Fibroblast of gingiva (primary cell): ENCODE measurements around the gene PRDM16.

Experiments used
- DNase-seq: peaks from one replicate; pipeline ENCODE4 v3.0.0-alpha.2; 2011; ENCODE audit warnings: low read depth

The PRDM16 gene

GRCh38 chr1:3323021-3323795 lies 254.2 kb downstream of the PRDM16 start:
- no peak for DNase-seq

DNA sequence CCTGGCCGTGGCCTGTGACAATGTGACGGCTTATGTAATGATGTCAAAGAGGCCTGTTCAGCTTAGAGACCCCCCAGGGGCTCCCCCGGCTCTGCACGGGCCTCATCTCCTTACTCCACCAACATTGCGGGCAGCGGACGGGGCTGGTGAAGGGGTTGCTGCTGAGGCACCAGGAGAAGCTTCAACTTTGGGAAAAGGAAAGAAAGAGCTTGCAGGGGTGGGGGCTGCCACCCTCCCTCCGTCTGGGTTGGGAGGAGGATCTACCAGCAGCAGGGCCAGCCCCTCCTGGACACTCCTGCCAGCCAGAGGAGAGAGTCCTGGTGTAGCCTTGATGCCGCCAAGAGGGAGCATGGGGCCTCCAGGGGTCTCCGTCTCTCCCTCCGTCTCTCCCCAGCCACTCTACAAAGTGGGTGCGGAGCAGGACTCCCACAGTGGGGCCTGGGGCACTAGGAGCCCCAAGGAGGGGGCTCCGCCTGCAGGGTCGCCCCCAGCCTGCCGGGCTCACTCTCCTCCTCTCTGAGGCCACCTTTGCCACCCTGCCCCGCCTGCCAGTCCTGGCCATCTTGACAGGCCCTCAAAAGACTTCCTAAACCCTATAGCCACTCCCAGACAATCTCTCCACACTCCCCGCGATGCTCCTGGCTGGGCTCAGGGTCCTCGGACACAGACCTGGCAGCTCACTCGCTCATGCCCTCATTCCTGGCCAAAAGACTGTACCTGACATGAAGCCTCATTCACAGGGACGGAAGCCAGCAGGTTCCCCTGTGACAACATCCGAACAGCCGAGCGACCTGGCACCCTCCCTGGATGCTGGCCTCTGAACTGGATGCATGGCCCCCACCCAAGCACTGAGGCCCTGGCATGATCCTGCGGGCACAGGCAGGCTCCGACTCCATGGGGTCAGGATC lies 255.0 kb downstream of the PRDM16 start:
- DNase-seq: no peak

DNA sequence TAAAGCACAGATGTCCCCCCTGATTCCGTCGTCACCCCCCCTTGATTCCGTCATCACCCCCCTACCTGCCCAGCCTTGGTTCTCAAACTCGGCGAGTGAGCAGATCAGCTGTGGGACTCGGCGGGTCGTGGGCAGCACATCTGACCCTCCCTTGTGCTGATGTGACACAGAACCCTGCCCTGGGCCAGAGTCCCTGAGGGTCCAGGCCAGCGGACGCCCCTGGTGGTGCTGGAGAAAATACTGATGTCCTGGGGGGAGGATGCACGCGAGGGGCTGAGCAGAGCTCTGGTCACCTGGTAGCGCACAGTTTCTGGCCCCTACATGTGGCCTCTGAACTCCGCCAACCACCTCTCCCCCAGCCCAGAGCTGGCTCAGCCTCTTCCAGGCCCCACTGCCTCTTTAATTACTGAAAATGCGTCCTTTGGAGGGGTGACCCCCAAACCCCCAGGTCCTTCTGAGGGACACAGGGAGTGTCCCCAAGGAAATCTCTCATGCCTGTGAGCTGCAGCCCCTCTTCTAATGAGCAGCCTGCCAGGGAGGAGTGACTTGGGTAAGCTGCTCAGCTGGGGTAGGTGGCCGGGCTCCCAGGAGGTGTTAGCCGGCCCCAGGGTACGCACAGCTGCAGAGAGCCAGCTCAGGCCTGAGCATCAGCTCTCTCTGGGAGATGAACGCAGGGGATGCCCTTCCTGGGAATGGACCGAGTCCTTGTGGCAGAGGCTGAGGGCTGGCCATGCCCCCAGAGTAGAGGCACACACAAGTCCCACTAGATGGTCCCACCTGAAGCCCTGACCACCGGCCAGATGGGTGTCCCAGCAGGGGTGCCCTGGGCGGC lies 255.9 kb downstream of the PRDM16 start:
- DNase-seq: no peak

DNA sequence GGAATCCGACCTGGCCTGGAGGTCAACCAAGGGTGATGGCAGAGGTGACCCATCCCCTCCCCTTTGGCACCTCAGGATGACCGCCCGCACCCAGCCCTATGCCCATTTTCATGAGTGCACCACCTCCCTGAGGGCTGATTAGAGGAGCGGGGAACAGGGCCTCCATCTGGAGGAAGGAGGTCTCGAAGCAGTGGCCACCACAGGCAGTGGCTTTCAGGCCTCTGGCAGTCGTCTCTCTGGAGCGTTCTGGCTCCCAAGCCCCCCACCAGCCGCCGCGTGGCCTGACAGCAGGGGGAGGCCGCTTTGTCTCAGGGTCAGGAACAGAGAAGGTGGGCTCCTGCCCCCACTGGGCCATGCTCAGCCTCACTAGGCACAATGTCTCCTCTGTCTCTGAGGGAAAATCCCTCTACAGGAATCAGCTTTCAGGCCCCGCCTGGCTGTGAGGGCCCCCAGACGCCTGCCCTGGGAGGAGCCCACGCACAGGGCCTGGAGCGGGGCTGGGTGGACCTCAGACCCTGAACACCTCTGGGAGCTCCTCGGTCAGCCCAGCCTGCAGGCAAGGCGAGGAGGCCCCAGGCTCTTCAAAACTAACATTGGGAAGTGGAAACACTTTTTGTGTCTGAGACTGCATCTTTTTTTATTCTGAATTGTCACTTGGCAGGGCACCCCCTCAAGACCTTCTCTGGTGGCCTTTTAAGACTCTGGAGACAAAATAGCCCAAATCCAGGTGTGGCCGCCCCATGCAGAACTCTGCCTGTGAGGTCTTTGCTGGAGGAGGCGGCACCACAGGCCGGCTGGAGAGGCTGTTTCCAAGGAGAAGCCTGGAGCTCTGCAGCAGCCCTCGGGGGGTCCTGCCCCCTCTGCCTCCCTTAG lies 257.7 kb downstream of the PRDM16 start:
- DNase-seq: no peak

DNA sequence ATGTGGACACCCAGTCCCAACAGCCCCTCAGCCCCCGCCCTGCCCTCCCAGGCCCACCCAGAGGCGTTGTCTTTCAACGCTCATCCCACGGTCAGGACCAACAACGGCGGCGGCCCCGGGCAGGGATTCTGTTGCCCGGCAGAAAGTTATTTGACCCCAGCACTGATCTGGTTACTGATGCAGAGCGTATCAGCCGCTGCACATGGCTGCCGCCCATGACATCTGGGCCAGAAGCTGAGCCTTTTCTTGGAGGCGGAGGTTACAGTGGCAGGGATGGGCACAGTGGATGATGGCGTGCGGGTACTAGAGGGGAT lies 258.3 kb downstream of the PRDM16 start:
- DNase-seq: no peak

DNA sequence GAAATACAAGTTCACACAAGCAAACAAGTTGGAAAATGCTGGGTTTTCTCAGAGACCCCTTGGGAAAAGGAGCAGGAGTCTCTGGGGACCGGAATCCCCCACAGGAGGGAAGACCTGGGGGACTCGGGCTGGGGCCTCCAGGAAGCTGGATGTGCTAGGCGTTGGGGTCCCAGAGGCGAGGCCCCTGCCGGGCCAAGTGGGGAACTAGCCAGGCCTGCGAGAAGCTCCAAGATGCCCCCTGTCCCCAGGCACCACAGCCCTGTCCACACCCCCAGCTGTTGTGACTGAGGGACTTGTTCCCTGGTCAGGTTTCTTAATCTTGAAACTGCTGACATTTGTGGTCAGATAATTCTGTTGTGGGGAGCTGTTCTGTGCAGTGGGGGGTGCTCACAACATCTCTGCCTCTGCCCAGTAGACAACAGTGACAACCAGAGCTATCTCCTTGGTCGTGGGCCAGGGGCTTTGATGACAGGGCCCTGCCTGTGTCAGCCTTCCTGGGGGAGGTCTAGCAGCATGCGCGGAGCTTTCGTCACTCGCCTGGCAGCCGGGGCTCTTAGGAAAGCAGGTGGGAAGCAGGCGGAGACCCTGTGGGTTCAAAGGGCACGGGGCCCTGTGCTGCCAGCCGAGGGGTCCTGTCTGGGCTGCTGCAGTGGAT lies 259.1 kb downstream of the PRDM16 start:
- no peak for DNase-seq

- no peak for DNase-seq
Observed at GRCh38 chr1:3329640-3330281, 260.8 kb downstream of the PRDM16 start.

DNA sequence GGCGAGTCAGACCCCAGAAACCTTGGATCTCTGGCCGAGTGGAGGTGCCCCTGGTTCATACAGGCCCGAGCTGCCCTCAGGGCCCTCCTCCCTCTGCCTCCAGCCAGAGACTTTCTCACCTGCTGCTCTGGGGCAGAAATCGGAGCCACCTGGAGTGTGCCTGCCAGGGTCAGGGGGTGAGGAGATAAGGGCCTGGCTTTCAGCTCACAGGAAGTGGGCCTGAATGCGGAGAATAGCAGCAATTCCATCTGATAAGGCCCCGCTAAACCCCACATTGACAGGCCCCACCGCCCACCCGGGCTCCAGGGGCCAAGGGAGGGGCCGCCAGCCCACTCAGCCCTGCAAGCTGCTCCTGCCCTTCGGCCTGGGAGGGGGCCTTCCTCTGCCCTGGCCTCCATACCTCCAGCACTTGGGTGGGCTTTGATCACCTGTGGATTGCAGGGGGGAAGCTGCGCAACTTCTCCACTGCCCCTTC lies 261.8 kb downstream of the PRDM16 start:
- no peak for DNase-seq

DNA sequence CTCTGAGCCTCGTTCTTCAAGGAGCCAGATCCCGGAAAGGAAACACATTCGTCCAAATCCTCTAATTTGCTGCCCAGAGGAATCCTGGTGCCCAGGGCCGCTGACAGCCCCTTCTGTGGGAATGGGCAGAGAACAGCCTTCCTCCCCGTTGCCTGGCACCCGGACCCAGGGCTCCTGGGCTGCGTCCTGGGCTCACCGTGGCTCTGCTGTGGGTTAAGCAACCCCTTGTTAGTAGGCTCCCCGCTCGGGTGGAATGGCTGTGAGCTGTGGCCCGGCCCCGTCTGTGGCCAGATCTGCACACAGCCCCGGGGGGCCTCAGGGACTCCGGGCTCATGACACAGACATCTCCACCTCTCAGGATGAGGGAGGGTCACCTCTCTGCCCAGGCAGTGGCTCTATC lies 262.6 kb downstream of the PRDM16 start:
- no peak for DNase-seq

- no peak for DNase-seq
Observed at GRCh38 chr1:3332043-3332442, 263.0 kb downstream of the PRDM16 start.

GRCh38 chr1:3332662-3333061 lies 263.7 kb downstream of the PRDM16 start:
- DNase-seq: no peak

GRCh38 chr1:3333903-3334302 lies 264.9 kb downstream of the PRDM16 start:
- DNase-seq: no peak

- DNase-seq: no peak
Observed at GRCh38 chr1:3334366-3334765, 265.4 kb downstream of the PRDM16 start.

DNA sequence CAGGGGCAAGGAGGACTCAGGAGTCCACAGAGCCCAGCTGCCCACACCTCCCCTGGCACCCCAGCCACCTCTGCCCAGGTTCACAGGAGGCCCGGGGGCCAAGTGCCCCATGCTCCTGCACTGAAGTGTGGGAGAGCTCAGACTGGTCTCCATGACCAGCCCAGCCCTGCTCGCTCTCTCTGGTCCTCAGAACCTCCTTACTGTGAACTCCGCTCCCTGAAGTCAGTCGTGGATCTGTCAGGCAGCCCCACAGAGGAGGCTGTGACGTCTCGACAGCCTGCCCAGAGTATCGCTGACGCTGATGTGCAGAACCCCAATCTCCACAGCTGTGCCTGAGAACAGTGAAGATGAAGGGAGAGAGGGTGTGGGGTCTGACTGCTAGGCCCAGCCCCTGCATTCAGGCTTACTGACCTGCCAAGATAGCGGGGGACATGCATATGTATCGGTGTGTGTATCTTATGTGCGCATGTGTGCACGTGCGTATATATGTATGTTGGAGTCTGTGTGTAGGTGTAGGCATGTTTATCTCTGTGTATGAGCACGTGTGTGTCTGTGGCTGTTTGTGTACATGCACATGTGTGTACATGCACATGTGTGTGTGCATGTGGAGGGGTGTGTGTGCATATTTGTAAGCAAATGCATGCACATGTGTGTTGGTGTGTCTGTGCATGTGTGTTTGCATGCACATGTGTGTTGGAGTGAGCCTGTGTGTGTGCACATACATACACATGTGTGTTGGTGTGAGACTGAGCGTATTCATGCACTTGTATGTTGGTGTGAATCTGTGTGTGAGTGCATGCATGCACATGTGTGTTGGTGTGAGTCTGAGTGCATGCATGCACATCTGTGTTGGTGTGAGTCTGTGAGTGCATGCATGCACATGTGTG lies 267.0 kb downstream of the PRDM16 start:
- no peak for DNase-seq

GRCh38 chr1:3336641-3337630 lies 267.9 kb downstream of the PRDM16 start:
- DNase-seq: no peak

GRCh38 chr1:3337798-3338724 lies 269.1 kb downstream of the PRDM16 start:
- DNase-seq: no peak

DNA sequence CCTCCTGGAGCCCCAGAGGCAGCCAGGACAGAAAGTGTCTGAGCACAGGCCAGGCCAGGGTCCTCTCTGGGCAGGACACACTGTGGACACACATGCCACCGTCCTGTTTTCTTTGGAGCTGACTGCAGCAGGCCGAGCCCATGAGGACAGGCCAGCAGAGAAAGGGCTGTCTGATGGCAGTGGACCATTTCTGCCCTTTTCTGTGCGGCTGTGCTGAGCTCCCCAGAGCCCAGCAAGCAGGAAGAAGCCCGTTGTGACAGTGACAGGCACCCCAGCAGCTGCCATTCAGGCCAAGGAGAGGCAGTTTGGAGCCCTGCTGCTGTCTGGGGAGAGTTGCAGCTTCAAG lies 269.7 kb downstream of the PRDM16 start:
- DNase-seq: no peak
